Activated T-helper 1 cell treated with Interleukin-2 at 50 U/mL for 16 hours (primary cell): ENCODE results near the gene VARS2.
A peak's percentile ranks its signal among the peaks of the same experiment; 100 is the strongest.

Source experiments
- DNase-seq: peaks from one replicate; pipeline ENCODE4 v3.0.0-alpha.2; 2020; ENCODE audit warnings: low read depth

VARS2 gene

GRCh38 chr6:30884521-30885480 is 29.2 kb upstream of the VARS2 start:
- peak; percentile 9 for DNase-seq

GRCh38 chr6:30885481-30885998 is 28.5 kb upstream of the VARS2 start:
- no peak for DNase-seq

- DNase-seq: no peak
Measured at GRCh38 chr6:30885999-30886896, 27.8 kb upstream of the VARS2 start.

GRCh38 chr6:30886897-30887255 is 27.2 kb upstream of the VARS2 start:
- DNase-seq: no peak

GRCh38 chr6:30887901-30888815 is 25.9 kb upstream of the VARS2 start:
- DNase-seq: no peak

- no peak for DNase-seq
Measured at GRCh38 chr6:30888816-30889495, 25.1 kb upstream of the VARS2 start.

- DNase-seq: no peak
Measured at GRCh38 chr6:30889496-30889885, 24.5 kb upstream of the VARS2 start.

- DNase-seq: no peak
Measured at GRCh38 chr6:30889921-30890645, 24.0 kb upstream of the VARS2 start.

- DNase-seq: no peak
Measured at GRCh38 chr6:30890646-30891449, 23.2 kb upstream of the VARS2 start.

- no peak for DNase-seq
Measured at GRCh38 chr6:30891450-30891723, 22.7 kb upstream of the VARS2 start.

GRCh38 chr6:30891816-30892538 is 22.1 kb upstream of the VARS2 start:
- no peak for DNase-seq

GRCh38 chr6:30893001-30893591 is 20.9 kb upstream of the VARS2 start:
- DNase-seq: no peak

GRCh38 chr6:30893666-30894065 is 20.4 kb upstream of the VARS2 start:
- DNase-seq: no peak

GRCh38 chr6:30894381-30894780 is 19.7 kb upstream of the VARS2 start:
- DNase-seq: no peak

GRCh38 chr6:30894935-30895334 is 19.1 kb upstream of the VARS2 start:
- DNase-seq: no peak

GRCh38 chr6:30895343-30895742 is 18.7 kb upstream of the VARS2 start:
- no peak for DNase-seq

GRCh38 chr6:30896541-30896940 is 17.5 kb upstream of the VARS2 start:
- no peak for DNase-seq

GRCh38 chr6:30897882-30898281 is 16.2 kb upstream of the VARS2 start:
- DNase-seq: no peak
